CD1c-positive myeloid dendritic cell (primary cell): ENCODE results near the gene ADPRM.
"Not testable (repeated sequence)": the region's sequence is repeated elsewhere in the genome, so short reads cannot be mapped to it uniquely, and the experiment has no call there.

Experiments
- DNase-seq: peaks from one replicate; pipeline ENCODE4 v3.0.0-alpha.2; 2016; ENCODE audit errors: extremely low spot score

The ADPRM gene

DNA sequence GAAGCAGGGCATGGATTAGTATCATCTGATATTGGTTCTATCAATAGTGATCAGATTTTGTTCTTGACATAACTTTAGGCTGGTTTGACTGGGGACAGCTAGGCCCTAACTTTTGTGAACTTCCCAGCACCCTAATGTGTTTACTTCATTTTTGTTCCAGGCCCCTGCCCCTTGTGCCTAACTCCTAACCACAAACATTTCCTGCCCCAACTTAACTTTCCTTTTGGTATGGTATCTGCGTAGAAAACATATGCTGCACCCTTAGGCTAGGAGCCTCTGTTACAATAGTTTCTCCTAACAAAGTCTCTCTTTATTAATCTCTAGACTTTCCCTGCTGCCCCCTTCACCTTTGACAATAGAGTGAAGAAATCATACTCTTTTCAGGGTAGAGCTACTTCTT lies 2.5 kb downstream of the ADPRM start:
- DNase-seq, result no peak

GRCh38 chr17:10702574-10702973 lies 5.2 kb downstream of the ADPRM start:
- peak; percentile 20 for DNase-seq

GRCh38 chr17:10705727-10706126 lies 8.3 kb downstream of the ADPRM start:
- no peak for DNase-seq

GRCh38 chr17:10713318-10713717 lies 15.9 kb downstream of the ADPRM start:
- DNase-seq, result no peak

DNA sequence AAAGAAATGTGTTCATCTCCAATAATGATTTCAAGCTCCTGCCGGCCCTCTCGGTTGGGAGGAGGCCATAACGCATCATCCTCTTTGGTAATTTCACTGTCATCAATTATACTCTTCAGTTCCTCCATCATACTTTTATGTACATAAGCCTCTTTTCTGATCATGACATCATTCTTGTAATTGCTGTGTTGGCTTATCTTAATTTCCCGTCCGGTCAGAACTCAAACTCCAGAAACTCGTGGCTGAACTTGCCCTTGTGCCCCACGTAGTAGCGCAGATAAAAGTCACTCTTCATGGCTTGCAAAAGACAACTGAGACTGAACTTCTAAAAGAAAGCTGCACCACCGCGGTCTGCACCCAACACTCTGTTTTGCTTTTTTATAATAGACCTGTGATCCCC lies 18.8 kb downstream of the ADPRM start:
- DNase-seq, result no peak

DNA sequence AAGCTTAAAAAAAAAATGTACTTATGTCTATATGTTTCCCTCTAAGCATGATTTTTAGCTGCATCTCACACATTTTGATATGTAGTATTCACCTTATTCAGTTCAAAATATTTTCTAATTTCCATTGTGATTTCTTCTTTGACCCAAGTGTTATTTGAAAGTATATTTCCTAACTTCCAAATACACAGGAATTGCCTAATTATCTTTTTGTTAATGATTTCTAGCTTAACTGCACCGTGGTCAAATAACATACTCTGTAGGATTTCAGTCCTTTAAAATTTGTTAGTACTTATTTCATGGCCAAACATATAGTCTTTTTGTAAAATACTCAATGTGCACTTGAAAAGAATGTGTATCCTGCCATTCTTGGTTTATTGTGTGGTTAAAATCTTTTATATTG lies 21.2 kb downstream of the ADPRM start:
- no peak for DNase-seq

GRCh38 chr17:10724546-10725195 lies 27.3 kb downstream of the ADPRM start:
- DNase-seq, result no peak

DNA sequence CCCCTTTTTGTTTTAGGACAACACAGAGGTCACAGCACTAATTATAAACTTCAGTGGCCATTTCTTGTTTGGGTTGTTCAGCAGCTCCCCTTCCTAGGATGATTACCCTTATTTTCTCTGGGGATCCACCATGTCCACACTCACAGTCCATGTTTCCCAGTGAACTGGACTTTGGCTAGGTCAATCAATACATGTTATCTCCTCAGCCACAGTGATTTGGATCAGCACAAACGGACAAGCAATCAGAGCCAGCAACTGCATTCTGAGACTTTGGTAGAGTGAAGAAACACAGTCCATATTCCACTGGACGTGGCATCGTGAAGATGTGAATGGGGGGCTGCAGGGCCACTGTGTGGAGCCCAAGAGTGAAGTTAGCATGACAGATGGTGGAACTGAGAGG lies 27.9 kb downstream of the ADPRM start:
- DNase-seq, result no peak

- DNase-seq, result no peak
Observed at GRCh38 chr17:10726196-10726595, 28.8 kb downstream of the ADPRM start.

DNA sequence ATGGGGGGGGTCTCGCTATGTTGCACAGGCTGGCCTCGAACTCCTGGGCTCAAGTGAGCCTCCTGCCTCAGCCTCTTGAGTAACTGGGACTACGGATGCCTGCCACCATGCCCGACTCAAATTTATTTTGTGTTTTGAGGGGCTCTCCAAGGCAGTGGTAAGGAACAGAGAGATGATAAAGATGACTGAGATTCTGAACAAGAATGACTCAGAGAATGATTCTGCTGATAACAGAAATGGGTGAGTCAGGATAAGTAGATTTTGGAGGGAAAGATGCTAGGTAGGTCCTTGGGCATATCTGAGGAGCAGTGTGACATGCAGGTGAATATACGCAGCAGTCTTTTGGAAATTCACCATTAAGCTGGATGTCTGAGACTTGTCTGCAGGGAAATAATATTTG lies 29.8 kb downstream of the ADPRM start:
- no peak for DNase-seq

GRCh38 chr17:10728331-10728892 lies 31.0 kb downstream of the ADPRM start:
- DNase-seq, result no peak

GRCh38 chr17:10729334-10730193 lies 32.2 kb downstream of the ADPRM start, which contains the start of gene TMEM220:
Gene TMEM220 (minus strand): TSS chr17:10730023. CDS start chr17:10729851, 172 bp downstream.
- peak; percentile 58 for DNase-seq

GRCh38 chr17:10730247-10730646 lies 32.9 kb downstream of the ADPRM start:
- DNase-seq, result not testable (repeated sequence)

DNA sequence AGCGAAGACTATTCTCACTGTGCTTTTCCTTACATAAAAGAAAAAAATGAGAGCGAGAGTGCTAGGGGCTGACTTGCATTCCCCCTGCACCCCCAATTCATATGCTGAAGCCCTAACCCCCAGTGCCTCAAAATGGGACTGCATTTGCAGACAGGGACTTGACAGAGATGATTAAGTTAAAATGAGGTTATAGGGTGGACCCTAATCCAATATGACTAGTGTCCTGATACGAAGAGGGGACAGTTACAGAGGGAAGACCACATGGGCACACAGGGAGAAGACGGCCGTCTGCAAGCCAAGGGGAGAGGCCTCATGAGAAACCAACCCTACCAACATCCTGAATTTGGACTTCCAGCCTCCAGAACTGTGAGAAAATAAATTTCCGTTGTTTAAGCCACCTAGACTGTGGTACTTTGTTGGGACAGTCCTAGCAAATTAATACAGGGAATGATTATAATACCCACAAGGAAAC lies 34.0 kb downstream of the ADPRM start:
- no peak for DNase-seq

DNA sequence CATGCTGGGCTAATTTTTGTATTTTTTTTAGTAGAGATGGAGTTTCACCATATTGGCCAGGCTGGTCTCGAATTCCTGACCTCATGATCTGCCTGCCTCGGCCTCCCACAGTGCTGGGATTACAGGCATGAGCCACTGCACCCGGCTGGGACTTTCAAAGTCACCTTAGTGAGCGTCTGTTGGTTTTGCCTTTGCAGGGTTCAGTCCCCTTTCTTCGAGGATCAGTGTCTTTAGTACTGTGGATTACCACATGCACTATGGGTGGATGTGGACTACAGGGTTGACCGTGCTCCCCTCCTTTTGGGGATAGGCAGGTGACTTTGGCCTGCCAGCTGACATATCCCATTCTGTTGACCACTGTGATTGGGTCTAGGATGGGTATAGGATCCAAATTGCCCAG lies 34.7 kb downstream of the ADPRM start:
- DNase-seq, result not testable (repeated sequence)

GRCh38 chr17:10733666-10734065 lies 36.3 kb downstream of the ADPRM start:
- DNase-seq, result no peak

DNA sequence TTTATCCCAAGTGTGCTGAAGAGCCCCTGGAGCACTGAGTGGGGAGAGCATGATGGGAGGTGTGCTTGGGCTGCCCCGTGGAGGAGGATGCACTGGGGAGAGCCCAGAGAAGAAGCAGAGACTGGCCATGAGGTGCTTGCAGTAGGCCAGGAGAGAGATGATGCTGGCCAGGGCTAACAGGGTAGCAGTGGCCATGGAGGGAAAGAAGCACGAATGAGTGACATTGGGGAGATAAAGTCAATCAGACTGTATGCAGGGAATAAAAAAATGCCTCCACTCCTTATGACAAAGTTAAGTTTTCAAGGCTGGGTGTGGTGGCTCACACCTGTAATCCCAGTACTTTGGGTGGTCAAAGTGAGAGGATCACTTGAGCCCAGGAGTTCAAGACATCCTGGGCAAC lies 37.9 kb downstream of the ADPRM start:
- no peak for DNase-seq

DNA sequence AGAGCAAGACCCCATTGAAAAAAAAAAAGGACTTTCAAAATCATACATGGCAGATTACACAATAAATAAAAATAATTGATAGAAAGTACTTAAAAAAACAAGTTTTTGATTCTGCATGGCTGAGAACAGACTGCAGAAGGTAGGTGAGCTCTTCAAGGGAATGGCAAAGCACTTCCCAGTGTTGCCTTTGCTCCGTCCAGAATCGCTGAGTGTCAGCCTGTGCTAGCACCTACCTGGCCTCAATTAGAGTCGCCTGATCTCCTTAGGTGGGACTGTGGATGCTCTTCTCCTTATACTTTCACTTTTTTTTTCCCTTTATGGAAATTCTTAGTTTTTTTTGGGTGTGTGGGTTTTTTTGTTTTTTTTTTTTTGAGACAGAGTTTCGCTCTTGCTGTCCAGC lies 38.4 kb downstream of the ADPRM start:
- no peak for DNase-seq

- peak; percentile 45 for DNase-seq
Observed at GRCh38 chr17:10737168-10737622, 39.8 kb downstream of the ADPRM start.

DNA sequence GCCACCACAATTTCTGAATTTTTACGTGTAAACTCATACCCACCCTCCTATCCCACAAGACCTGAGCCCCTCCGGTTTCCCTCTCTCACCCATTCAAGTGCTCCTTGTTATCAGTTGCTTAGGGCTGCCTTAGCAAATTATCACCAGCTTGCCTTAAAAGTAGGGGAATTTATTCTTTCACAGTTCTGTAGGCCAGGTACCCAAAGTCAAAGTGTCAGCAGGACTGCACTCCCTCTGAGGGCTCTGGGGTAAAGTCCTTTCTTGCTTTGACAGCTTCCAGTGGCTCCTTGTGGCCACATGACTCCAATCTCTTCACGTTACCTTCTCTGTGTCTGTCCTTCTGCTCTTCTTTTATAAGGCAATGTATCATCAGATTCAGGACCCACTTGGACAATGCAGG lies 40.3 kb downstream of the ADPRM start:
- no peak for DNase-seq

DNA sequence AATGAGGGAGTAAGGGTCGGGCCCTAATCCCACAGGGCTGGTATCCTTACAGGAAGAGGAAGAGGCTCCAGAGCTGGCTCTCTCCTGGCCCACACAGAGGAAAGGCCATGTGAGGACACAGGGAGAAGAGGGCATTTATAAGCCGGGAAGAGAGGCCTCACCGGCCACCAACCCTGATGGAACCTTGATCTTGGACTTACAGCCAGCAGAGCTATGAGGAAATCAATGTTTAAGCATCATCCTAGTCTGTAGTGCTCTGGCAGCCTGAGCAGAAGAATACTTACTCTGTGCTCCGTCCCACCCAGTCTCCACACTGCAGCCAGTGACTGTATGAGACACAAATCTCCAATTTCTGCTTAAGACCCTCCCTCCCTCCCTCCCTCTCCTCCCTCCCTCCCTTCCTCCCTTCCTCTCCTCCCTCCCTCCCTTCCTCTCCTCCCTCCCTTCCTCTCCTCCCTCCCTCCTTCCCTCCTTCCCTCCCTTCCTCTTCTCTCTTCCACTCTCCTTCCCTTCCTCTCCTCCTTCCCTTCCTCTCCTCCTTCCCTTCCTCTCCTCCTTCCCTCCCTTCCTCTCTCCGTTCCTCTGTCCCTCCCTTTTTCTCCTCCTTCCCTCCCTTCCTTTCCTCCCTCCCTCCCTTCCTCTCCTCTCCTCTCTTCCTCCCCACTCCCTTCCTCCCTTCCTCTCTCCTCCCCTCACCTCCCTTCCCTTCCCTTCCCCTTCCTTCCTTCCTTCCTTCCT lies 41.3 kb downstream of the ADPRM start:
- no peak for DNase-seq

GRCh38 chr17:10739386-10739785 lies 42.0 kb downstream of the ADPRM start:
- no peak for DNase-seq
